Pancreas (tissue), 10 donors: ENCODE measurements around the gene STK10. TPM values are rescaled to one million over a fixed set of nuclear protein-coding genes. Genes with fewer than 3 reads are reported as not detected.
"Not testable (repeated sequence)": the region's sequence is repeated elsewhere in the genome, so short reads cannot be mapped to it uniquely, and the experiment has no call there.

ENCODE experiments used
- ATAC-seq, 4 donors: fragments of 200-7000 bp; cut with Tn5 transposase; one replicate each; pipeline versions ENCODE4 v1.8.0 to v1.9.1; 2020; ENCODE audit warnings: mild to moderate bottlenecking in 4 of 4, moderate library complexity in 4 of 4
- DNase-seq, 6 donors: peaks; one replicate each; pipeline ENCODE4 v3.0.0-alpha.2; 2020
- FAIRE-seq: peaks from 2 replicates; lab custom pipeline; 2012; peaks lifted over from hg19 to GRCh38; lab: Jason Lieb, UNC
- H3K27ac ChIP-seq, 4 donors: fragments of 200-600 bp; sonication (generic); 1 replicate in 3 of 4; 2 replicates in 1 of 4; pipeline versions ENCODE4 v1.5.0 to v1.8.0; 2020
- H3K27me3 ChIP-seq, 4 donors: fragments of 200-600 bp; one replicate each; pipeline ENCODE4 v1.8.0; 2021
- H3K36me3 ChIP-seq, 3 donors: fragments of 200-600 bp; sonication (generic) in 1 of 3; one replicate each; pipeline versions ENCODE4 v1.5.0 to v1.8.0; 2020 to 2021
- H3K4me1 ChIP-seq, 3 donors: fragments of 200-600 bp; one replicate each; pipeline ENCODE4 v1.8.0; 2021
- H3K4me3 ChIP-seq, 4 donors: fragments of 200-600 bp; sonication (generic) in 2 of 4; one replicate each; pipeline versions ENCODE4 v1.5.0 to v1.8.0; 2020 to 2021
- H3K9me3 ChIP-seq, 4 donors: fragments of 200-600 bp; one replicate each; pipeline ENCODE4 v1.8.0; 2021
- CTCF ChIP-seq, 4 donors: fragments of 200-600 bp; sonication (generic) in 3 of 4; IDR thresholded peaks; one replicate each; pipeline versions ENCODE4 v1.5.0 to v1.8.0; 2021; ENCODE audit warnings: antibody characterized with exemption in 4 of 4
- WGBS, 2 donors: extraction: QIAGEN DNeasy Blood & Tissue Kit; methylation state at CpG; one replicate each; pipeline ENCODE4 v1.1.7; 2013; 5-methylcytosine and 5-hydroxymethylcytosine counted together
- intact Hi-C, 3 donors: fragments of 100-400 bp; cut with DNase I; formaldehyde crosslinking; loops; one replicate each; pipeline versions ENCODE4 v1.11.1 to v1.14.2; 2022
- polyA plus RNA-seq, 2 donors: library from polyadenylated mRNA; stranded (reverse); fragments of 200-250 nt; gene quantifications; one replicate each; pipeline ENCODE4 v1.2.3, GENCODE V29; 2013
- total RNA-seq, 6 donors: library from RNA; stranded (reverse); fragmentation: NEBNext Ultra II Directional in 4 of 6; extraction: Animal tissue kit (Norgen Biotek cat#: 25700) in 4 of 6; gene quantifications; one replicate each; pipeline versions ENCODE4 v1.2.1 to v1.2.4, GENCODE V29; 2021 to 2023
- donor health status: healthy with polysubstance abuse.
- donor health status: DM: no; HTN: no; CAD: no; lungs with moderate emphysema.
- donor health status: DM: no; HTN: no; CAD: no.
- donor health status: control.
- donor health status: control.
- donor health status: Bipolar disorder and iron deficiency.
- donor health status: DM: yes; HTN: yes; CAD: no.
- donor health status: DM: no; HTN: no; CAD: no.
- donor health status: DM: no; HTN: no; CAD: no.
- donor health status: DM: yes; HTN: yes; CAD: no.

STK10 gene
- total and polyA plus RNA-seq, 8 donors = 4.1 to 16.3 (median 7.3) TPM

DNA sequence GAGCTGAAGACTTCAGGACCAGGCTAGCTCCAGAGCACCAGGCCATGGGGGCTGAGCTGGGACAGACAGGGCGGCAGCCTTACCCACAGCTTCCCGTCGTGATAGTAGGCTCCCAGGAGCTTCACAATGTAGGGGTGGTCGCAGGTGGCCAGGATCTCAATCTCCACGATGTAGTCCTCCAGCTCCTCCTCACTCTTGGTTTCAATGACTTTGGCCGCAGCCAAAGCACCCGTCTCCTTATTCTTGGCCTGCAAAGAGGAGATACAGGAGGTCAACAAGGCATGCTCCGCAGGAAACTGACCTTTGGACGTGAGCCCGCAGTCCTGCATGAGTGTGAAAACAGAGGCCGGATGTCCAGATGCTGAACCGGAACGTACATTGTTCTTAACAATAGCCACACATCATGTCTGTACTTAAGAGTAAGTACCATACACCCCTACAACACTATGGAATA, 31.5 kb downstream of the STK10 start:
- ATAC-seq (no peak), FAIRE-seq (no peak), DNase-seq (no peak)
- intact Hi-C loops = no loop called here
- no peaks in the 10 kb centered on the region for H3K27me3 ChIP-seq
- TF ChIP-seq CTCF (IDR thresholded peaks at IDR 0.05) = no peak
- H3K9me3 ChIP-seq = no peaks in the 10 kb centered on the region
- no peaks in the 10 kb centered on the region for H3K36me3 ChIP-seq
- no peaks in the 10 kb centered on the region for H3K4me1 ChIP-seq
- WGBS, 2 donors = 67 to 69% methylated on average over 13 of the region's 13 CpGs
- no peak overlapping the region for H3K27ac ChIP-seq
- no peak overlapping the region for H3K4me3 ChIP-seq

GRCh38 chr5:172155101-172155500, 32.9 kb downstream of the STK10 start:
- 92 to 94% methylated on average over 9 of the region's 9 CpGs for WGBS, 2 donors
- DNase-seq, ATAC-seq, H3K4me1 ChIP-seq, H3K9me3 ChIP-seq, H3K36me3 ChIP-seq, H3K27me3 ChIP-seq, intact Hi-C loops, FAIRE-seq, H3K27ac ChIP-seq, H3K4me3 ChIP-seq: not testable (repeated sequence)

- no peak for DNase-seq
- 86 to 96% methylated on average over 3 of the region's 3 CpGs for WGBS, 2 donors
- no peaks in the 10 kb centered on the region for H3K36me3 ChIP-seq
- no peak for TF ChIP-seq CTCF (IDR thresholded peaks at IDR 0.05)
- H3K27ac ChIP-seq = no peak overlapping the region
- ATAC-seq = no peak
- intact Hi-C loops = no loop called here
- no peaks in the 10 kb centered on the region for H3K27me3 ChIP-seq
- H3K9me3 ChIP-seq = no peaks in the 10 kb centered on the region
- no peak overlapping the region for H3K4me3 ChIP-seq
- H3K4me1 ChIP-seq = no peaks in the 10 kb centered on the region
- no peak for FAIRE-seq
Measured at GRCh38 chr5:172153695-172154094, 34.3 kb downstream of the STK10 start.

GRCh38 chr5:172151661-172152210, 36.3 kb downstream of the STK10 start:
- WGBS, 2 donors = 90% methylated on average over 10 of the region's 10 CpGs
- ATAC-seq = no peak

More at GRCh38 chr5:172151661-172152210, 36.3 kb downstream of the STK10 start:
- no peaks in the 10 kb centered on the region for H3K9me3 ChIP-seq
- FAIRE-seq = no peak
- DNase-seq = no peak
- H3K36me3 ChIP-seq = no peaks in the 10 kb centered on the region
- no peaks in the 10 kb centered on the region for H3K27me3 ChIP-seq
- intact Hi-C loops = no loop called here
- no peak for TF ChIP-seq CTCF (IDR thresholded peaks at IDR 0.05)
- H3K4me3 ChIP-seq = no peak overlapping the region
- H3K4me1 ChIP-seq = no peaks in the 10 kb centered on the region
- H3K27ac ChIP-seq = no peak overlapping the region
